Keratinocyte (primary cell): Measurements from ENCODE around the gene GDPD5.

Source experiments
- CTCF ChIP-seq, 3 experiments: IDR thresholded peaks in 1 of 3; conservative IDR thresholded peaks in 1 of 3; optimal IDR thresholded peaks in 1 of 3; 2 replicates in 2 of 3; 3 replicates in 1 of 3; pipeline versions ENCODE3 to v1.5.1; 2011; ENCODE audit warnings: low read length in 3 of 3, mild to moderate bottlenecking in 3 of 3, moderate library complexity in 2 of 3, control low read depth in 1 of 3, inconsistent platforms in 1 of 3; ENCODE audit not compliant: insufficient read depth in 2 of 3; ENCODE audit errors: extremely low read depth in 1 of 3
- EZH2 ChIP-seq: IDR thresholded peaks from one replicate; pipeline ENCODE4 v1.6.1; 2012; ENCODE audit warnings: inconsistent platforms, mild to moderate bottlenecking, low read length, moderate library complexity

GRCh38 chr11:75475767-75476650 is 49.7 kb downstream of the GDPD5 start:
- TF ChIP-seq CTCF (optimal IDR thresholded peaks at IDR 0.05 in 1 of 3, IDR thresholded peaks at IDR 0.05 in 1 of 3, conservative IDR thresholded peaks at IDR 0.05 in 1 of 3; ENCODE audit: extremely low read depth in 1 of 3, insufficient read depth in 2 of 3, low read length in 3 of 3) (no peak), EZH2 (no peak)
